Bronchial epithelial cell (primary cell): ENCODE data around the gene CCL17. TPM values are rescaled to one million over a fixed set of nuclear protein-coding genes. Genes with fewer than 3 reads are reported as not detected.

Experiments used
- DNase-seq: peaks from one replicate; pipeline ENCODE4 v3.0.0-alpha.2; 2010; ENCODE audit warnings: low read depth
- FAIRE-seq: peaks from 2 replicates; lab custom pipeline; 2011; peaks lifted over from hg19 to GRCh38; lab: Jason Lieb, UNC
- H3K27me3 ChIP-seq: 2 replicates; pipeline ENCODE4 v1.5.1; 2011; ENCODE audit warnings: low read length; ENCODE audit not compliant: control insufficient read depth, insufficient read depth
- H3K36me3 ChIP-seq: 2 replicates; pipeline ENCODE4 v1.5.1; 2011; ENCODE audit warnings: low read length; ENCODE audit not compliant: control insufficient read depth, insufficient read depth
- H3K4me3 ChIP-seq: 2 replicates; pipeline ENCODE4 v1.5.1; 2011; ENCODE audit warnings: mild to moderate bottlenecking, low read depth, low read length, control low read depth
- CTCF ChIP-seq: IDR thresholded peaks from 2 replicates; pipeline ENCODE4 v1.5.1; 2011; ENCODE audit warnings: mild to moderate bottlenecking, moderate library complexity, low read length, control low read depth, inconsistent platforms; ENCODE audit not compliant: insufficient read depth, severe bottlenecking
- total RNA-seq: library from RNA; depleted of rRNA; stranded (reverse); fragments of >200 nt; gene quantifications from 2 replicates; pipeline ENCODE4 v1.2.1, GENCODE V29; 2014

The CCL17 gene
- total RNA-seq, 1 donor from 2014 or later, result not detected

- TF ChIP-seq CTCF, result no peak
Observed at GRCh38 chr16:57382535-57383275, 21.9 kb upstream of the CCL17 start.

DNA sequence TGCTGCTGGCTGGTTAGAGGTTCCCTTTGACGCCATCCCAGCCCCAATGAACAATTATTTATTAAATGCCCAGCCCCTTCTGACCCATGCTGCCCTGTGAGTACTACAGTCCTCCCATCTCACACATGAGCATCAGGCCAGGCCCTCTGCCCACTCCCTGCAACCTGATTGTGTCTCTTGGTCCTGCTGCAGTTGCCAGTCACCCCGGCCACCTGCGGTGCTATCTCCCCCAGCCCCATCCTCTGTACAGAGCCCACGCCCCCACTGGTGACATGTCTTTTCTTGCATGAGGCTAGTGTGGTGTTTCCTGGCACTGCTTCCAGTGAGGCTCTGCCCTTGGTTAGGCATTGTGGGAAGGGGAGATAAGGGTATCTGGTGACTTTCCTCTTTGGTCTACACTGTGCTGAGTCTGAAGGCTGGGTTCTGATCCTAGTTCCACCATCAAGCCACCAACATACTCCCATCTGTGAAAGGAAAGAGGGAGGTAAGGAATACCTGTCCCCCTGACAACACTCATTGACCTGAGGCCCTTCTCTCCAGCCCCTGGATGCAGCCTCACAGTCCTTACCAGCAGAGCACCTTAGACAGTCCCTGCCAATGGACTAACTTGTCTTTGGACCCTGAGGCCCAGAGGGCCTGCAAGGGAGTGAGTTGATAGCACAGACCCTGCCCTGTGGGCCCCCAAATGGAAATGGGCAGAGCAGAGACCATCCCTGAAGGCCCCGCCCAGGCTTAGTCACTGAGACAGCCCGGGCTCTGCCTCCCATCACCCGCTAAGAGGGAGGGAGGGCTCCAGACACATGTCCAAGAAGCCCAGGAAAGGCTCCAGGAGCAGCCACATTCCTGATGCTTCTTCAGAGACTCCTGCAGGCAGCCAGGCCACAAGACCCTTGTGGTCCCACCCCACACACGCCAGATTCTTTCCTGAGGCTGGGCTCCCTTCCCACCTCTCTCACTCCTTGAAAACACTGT lies 21.0 kb upstream of the CCL17 start:
- Histone ChIP-seq H3K27me3 (peaks cover 4% of the 10 kb centered on the region), H3K4me3 (no peak overlapping the region), H3K36me3 (no peaks in the 10 kb centered on the region)
- TF ChIP-seq CTCF, result no peak
- no peak for DNase-seq
- FAIRE-seq, result no peak

More at GRCh38 chr16:57382535-57383275, 21.9 kb upstream of the CCL17 start:
- H3K27me3 ChIP-seq, result peaks cover 4% of the 10 kb centered on the region
- no peaks in the 10 kb centered on the region for H3K36me3 ChIP-seq
- no peak for FAIRE-seq
- no peak for DNase-seq
- H3K4me3 ChIP-seq, result no peak overlapping the region

DNA sequence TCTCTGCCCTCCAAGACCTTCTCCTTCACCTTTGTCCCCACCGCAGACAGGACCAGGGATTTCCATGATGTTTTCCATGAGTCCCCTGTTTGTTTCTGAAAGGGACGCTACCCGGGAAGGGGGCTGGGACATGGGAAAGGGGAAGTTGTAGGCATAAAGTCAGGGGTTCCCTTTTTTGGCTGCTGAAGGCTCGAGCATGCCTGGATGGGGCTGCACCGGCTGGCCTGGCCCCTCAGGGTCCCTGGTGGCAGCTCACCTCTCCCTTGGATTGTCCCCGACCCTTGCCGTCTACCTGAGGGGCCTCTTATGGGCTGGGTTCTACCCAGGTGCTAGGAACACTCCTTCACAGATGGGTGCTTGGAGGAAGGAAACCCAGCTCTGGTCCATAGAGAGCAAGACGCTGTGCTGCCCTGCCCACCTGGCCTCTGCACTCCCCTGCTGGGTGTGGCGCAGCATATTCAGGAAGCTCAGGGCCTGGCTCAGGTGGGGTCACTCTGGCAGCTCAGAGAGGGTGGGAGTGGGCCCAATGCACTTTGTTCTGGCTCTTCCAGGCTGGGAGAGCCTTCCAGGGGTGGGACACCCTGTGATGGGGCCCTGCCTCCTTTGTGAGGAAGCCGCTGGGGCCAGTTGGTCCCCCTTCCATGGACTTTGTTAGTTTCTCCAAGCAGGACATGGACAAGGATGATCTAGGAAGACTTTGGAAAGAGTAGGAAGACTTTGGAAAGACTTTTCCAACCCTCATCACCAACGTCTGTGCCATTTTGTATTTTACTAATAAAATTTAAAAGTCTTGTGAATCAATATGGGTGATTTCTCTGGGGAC lies 20.1 kb upstream of the CCL17 start:
- DNase-seq (no peak), FAIRE-seq (no peak)
- H3K4me3 ChIP-seq, result no peak overlapping the region
- TF ChIP-seq CTCF, result no peak
- no peaks in the 10 kb centered on the region for H3K36me3 ChIP-seq
- peaks cover 4% of the 10 kb centered on the region for H3K27me3 ChIP-seq

GRCh38 chr16:57385083-57385482 lies 19.5 kb upstream of the CCL17 start:
- Histone ChIP-seq H3K36me3 (no peaks in the 10 kb centered on the region), H3K27me3 (peaks cover 4% of the 10 kb centered on the region), H3K4me3 (no peak overlapping the region)
- FAIRE-seq (no peak), DNase-seq (no peak)
- TF ChIP-seq CTCF, result no peak

GRCh38 chr16:57386381-57386951 lies 18.1 kb upstream of the CCL17 start:
- H3K36me3 ChIP-seq, result no peaks in the 10 kb centered on the region
- H3K4me3 ChIP-seq, result no peak overlapping the region
- no peak for TF ChIP-seq CTCF
- H3K27me3 ChIP-seq, result peaks cover 4% of the 10 kb centered on the region
- no peak for DNase-seq
- FAIRE-seq, result no peak
